Inflammatory macrophage treated with lipopolysaccharide for 1 hour (primary cell): ENCODE measurements around the gene UNC13B.

ENCODE experiments used
- DNase-seq, 2 donors: peaks; one replicate each; pipeline ENCODE4 v3.0.0-alpha.2; 2020 to 2022

The UNC13B gene

DNA sequence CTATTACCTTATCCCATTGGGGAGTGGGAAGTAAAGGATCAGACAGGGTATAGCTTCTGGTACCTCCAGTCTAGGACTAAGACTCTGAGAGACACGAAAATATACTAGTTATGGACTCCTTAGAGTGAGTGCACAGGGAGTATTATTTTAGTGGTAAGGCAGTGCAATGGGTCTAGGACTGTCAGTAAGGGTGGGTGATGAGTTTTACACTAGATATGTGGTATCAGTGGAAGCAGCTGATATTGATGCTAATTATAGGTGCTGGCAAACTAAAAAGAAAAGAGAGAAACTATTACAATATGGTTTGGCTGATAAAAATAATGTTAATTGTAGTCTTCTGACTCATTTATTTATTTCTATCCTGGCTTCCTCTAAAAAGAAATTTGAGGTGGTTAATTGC, 118.6 kb downstream of the UNC13B start:
- no peak for DNase-seq

DNA sequence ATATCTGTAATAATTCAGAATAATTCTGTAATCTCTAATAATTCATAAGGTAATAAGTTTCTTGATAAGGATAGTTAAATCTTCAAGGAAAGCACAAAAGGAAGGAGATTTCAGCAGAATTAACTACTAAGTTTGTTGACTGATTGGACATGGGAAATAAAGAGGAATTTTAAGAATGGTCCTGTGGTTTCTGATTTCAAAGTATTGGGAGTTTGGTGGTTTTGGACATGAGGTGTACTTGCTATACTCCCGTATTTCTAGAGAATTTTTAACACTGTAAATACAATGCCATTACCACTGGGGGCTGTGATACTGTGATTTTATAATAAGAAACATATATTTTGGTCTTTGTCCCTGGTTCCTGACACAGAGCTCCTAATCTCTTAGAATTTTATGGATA, 123.9 kb downstream of the UNC13B start:
- no peak for DNase-seq

DNA sequence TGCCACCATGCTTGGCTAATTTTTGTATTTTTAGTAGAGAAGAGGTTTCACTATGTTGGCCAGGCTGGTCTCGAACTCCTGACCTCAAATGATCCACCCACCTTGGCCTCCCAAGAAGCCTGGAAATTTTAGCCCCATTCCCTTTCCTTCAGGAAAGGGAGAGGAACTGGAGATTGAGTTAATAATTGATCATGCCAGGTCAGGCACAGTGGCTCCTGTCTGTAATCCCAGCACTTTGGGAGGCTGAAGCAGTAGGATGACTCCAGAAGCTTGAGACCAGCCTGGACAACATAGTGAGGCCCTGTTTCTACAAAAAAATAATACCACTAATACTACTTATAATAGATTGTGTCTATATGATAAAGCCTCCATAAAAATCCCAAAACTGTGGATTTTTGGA, 124.6 kb downstream of the UNC13B start:
- DNase-seq, result no peak

DNA sequence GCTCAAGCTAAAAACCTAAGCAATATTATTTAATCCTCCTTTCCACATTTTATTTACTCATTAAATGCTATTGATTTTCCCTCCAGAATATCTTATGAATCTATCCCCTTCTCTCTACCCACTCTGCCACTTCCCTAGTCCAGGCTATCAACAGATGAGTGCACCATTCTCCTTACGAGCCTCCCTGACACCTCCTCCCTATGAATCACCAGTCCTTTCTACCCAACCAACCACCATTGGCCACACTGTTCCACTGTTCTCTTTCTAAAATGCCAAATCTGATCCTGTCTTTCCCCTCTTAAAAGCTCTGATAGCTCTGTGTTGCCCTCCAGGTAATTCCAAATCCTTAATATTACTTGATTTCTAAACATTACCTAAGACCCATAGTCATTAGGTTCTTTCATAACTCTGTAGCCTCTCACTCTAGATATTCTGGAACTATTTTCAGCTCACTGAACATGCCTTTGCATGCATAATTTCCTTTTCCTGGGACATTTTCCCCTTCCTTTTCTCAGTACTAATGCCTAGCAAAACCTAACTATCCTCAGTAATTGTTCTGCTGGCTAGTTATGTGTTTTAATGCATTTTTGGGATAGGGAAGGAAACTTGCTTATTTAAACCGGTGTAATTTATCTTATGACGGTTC, 126.3 kb downstream of the UNC13B start:
- no peak for DNase-seq

DNA sequence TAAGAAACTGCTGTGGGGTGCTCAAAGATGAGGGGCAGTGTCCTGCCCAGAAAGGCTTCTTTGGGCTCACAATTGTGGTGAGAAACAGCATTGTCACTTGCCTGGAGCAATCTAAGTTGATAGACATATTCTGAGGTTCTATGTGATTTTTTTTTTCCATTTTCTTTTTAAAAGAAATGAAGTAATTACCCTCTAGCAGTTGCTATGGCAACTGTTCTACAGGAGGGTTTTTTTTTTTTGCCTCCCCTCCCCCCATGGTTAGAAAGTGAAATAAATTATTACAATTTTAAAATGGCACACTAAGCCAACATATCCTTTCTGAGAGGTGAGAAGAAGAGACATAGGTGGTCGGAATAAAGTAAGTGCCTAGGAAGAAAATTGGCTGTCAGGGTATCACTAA, 127.0 kb downstream of the UNC13B start:
- no peak for DNase-seq

DNA sequence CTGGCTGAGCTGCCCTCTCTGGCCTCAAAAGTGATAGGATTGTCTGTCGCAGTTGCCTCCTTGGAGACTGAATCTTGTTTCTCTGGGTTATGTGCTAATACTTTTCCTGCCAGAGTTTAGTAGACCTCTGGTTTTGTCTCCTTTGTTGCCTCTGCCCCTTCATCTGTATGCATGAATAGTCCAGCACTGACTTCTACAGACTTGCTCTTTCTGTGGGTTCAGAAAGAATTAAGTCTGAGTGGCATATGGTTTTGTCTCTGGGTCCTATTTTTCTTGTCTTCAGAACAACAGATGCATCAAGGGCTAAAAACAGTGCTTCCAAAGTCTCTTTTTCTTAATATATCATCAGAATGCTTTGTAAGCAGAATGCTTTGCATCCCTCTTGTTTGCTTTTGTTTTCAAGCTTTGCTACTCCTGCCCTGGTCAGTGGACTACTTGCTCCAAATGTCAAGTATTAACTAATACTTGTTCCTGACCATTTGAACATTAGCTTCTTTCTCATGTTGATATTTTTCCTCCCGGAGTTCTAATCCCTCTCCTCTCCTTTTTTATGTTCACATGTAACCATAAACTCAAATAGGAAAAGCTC, 131.7 kb downstream of the UNC13B start:
- DNase-seq, result no peak

DNA sequence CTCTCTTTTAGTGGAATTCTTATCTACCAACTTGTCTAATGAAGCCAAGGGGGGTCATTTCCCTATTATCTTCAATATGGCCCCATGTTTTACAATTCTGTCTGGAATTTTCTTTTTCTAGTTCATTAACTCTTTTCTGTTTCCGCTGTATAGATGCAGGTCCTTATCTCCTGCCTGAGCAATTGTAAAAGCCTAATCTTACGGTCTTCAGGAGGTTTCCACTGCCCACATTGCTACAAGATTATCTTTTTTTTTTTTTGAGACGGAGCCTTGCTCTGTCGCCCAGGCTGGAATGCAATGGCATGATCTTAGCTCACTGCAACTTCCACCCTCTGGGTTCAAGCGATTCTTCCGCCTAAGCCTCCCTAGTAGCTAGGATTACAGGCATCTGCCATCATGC, 132.3 kb downstream of the UNC13B start:
- no peak for DNase-seq

DNA sequence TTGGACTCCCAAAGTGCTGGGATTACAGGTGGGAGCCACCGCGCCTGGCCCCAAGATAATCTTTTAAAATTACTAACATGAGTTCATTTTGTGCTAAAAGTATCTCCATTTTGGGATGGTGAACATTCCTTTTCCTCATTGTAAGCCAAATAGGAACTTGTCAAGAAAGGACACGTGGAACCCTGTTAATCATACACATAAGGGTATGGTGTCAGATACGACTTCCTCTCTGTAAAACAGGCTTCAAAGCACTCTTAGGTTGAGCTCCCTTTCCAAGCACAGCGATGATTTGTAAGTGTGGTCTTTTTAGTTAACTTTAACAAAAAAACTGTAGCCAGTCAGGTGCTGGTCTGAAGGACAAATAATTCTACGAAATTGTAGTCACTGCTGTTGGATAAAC, 132.7 kb downstream of the UNC13B start:
- DNase-seq, result peak; percentile 31 to 36

DNA sequence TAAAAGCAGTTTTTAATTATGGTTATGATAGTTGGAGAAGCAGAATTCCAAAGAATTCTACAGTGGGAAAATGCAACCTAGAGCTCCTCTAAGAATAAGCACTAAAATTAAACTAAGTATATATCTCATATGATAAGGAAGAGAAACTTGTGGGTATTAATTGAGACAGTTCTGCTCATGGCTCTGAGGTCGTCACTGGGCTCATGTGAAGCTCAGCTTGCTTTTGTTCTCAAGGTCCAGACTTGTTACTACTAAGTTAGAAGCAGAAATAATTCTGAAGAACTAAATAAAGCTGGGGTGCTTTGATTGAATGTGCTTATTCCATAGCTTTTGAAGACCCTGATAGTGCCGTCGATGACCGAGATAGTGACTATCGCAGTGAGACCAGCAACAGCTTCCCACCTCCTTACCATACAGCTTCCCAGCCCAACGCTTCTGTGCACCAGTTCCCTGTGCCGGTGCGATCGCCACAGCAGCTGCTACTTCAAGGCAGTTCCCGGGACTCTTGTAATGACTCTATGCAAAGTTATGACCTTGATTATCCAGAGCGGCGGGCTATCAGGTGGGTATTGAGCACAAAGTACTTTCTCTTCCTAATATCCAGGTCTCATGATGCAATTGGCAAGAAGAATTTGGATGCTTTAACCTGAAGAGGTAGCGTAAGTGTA, 133.7 kb downstream of the UNC13B start:
- DNase-seq, result no peak

DNA sequence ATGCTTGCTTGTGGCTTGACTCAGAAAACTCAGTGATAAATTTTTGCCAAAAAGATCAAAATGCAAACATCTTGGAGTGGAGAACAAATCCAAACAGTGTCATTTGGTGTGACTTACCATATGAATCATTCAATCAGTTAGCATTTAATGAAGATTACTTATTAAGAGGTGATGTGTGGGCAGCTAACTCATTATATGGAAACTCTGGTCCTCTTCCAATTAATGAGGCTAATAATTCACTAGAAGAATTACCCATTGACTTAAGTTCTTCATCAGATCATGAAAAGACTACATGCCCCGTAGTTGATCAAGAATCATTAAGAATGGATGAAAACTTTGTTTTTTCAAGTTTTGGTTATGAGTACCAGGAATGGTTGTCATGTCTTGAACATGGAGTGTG, 141.8 kb downstream of the UNC13B start:
- no peak for DNase-seq

DNA sequence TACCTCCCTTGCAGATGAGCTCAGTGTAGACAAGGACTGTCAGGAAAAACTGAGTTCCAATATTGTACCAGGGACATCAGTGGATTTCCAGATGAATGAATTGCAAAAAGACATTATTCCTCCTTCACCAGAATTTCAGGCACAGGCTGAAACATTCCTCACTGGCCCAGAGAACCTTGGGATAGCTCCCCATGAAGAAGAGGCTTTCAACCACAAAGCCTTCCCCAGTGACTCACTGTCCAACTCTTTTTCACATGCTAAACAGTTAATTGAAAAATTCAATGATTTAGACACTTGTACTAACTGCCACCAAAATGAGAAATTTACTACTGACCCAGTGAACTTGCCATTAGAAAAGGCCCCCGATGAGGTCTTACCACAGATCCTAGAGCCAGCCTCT, 144.5 kb downstream of the UNC13B start:
- no peak for DNase-seq

DNA sequence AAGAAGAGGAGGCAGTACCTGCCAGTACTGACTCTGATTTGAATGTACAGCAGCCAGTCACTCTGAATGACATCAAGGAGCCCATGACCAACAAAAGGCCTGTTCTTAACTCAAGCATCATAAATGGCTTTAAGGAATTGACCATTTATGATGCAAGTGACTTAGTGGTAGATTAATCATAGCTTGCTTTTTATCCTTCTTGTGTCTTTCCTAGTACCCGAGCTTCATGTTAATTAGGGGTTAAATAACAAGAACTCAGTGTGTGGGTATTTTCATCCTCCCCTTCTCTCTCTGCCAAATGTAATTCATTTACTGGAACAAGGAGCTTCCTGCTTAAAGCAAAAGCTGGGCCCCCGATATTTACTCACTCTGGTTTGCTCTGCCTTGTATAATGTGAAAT, 146.5 kb downstream of the UNC13B start:
- DNase-seq, result no peak

DNA sequence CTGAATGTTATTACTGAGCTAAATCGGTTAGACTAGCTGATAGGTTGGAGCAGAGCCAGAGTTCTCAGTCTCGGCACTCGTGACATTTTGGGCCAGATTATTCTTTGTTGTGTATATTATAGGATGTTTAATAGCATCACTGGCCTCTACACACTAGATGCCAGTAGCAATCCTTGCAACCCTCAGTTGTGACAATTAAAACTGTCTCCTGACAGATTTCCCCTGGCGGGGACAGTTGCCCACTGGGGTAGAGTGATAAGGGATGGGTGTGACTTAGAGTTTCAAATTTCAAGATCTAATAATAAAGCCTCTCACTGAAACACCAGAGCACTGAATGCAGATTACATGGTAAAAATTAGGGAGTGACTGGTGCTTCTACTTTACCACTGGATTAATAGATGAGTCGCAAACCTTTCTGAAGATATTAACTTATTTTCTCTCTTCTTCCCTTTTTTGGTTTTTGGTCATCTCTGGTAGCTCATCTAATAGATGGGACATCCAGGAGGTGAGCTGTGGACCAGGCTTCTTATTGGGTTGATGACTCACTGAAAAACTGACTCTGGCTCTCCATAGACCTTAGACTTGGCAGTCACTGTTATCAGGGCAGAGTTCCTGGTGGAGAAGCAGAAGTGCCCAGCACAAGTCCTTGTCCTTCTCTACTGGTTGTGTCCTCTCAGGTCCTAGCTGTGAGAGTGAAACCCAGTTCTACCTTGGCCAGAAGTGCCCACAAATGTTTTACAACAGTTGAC, 150.3 kb downstream of the UNC13B start:
- no peak for DNase-seq

DNA sequence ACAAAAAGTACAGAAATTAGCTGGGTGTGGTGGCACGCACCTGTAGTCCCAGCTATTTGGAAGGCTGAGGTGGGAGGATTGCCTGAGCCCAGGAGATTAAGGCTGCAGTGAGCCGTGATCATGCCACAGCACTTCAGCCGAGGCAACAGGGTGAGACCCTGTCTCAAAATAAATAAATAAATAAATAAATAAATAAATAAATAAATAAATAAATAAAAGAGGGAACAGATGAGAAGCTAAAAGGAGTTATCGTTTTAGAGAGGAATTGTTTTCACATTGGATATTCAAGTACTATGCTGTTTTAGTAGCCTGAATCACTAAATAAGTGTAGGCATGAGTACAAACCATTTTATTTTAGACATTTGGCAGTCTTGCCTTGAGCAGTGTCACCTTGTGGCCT, 151.7 kb downstream of the UNC13B start:
- DNase-seq, result no peak

DNA sequence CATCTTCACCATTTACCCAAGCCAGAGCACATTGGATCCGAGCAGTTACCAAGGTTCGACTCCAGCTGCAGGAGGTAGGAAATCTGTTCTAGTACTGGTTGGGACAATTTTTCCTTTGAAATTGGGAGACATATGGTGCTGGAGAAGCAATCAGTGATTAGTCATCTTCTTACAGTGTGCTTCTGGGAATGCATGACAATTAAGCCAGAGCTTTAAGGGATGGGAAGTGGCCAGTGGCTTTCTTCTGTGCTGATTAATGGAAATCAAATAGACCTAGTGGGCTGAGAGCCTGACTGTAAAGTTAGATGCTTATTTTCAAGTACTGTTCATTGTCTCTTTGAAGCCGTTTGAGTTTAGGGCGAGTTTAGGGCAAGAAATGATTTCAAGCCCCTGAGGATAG, 152.1 kb downstream of the UNC13B start:
- no peak for DNase-seq

DNA sequence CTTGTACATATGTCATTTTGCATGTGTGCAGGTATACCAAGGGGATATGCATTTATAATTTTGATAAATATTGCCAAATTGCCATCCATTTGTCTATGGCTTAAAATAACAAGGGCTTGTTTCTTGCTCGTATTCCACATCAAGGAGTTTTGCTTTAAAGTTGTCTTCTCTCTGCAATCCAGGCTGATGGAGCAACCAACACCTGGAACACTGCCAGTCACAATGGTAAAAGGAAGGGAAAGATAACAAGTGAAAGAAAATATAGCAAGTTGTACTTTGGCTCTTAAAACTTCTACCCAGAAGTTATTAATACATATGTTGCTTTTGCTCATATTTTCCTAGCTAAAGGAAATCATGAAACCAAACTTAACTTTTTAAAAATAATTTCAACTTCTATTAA, 156.9 kb downstream of the UNC13B start:
- DNase-seq, result no peak

DNA sequence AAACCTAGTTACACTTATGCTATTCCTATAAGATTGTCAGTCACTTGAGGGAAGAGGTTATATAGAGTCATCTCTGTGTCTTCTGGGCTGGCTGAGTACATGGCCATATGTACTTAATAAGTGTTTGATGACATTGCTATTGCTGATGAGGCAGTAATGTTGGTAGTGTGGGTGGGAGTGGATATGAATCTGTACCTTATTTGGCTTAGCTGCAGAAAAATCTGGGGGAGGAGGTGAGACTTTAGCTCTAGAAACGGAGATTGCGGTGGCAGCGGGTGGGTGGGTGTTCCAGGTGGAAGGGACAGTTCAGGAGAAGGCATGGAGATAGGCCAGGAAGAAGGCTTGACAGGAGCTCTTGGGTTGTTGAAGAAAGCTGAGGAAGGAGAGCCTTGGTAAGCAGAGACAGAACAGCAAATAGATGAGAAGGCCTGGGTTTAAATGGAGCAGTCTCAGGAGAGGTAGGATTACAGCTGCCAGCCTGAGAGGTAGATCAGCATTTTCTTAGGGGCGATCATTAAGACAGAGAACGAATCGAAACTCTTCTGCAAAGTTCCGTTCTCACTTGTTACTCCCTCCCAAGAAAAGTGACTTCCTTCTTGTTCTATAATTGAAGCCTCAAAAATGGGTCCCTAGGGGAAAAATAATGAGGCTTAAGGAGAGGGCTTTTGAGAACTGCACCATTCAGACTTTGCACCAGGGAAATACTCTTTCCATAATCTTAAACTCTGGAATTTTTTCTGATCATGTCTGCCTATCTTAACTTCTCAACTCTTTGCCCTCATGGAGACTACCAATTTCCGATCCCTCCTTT, 160.5 kb downstream of the UNC13B start:
- no peak for DNase-seq

DNA sequence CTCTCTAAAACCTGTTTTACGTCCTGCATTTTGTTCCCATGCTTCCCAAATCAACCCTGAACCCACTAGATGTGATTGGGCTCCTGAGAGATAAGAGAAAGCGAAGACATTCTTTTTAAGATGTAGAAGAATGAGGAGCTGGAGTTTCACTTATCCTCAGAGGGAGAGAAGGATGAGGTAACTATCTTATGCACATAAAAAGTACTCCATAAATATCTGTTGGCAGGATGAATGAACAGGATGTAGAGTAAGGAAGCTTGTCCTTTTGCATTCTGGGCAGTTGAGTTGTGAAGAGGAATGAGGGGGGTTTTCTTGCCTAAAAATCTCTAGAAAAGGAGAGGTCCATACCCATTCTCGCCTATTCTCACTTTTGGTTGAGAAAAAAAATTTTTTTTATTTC, 163.2 kb downstream of the UNC13B start:
- no peak for DNase-seq

DNA sequence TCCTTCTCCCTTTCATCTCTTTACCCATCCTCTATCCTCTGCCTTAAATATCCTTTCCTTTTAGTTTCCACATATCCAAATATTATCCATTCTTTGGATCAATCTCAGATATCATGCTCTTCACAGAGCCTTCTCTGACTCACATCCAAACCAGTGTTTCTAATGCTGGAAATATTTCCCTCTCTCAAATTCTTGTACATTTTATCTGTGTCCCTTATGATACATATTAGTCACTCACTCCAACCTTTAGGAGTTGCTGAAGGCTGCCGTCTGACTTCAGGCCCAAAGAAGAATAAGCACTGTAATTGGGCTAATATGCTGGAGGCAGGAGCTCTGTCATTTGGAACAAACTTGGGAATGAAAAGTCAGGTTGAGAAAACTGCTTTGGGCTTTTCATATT, 171.7 kb downstream of the UNC13B start:
- DNase-seq, result no peak

DNA sequence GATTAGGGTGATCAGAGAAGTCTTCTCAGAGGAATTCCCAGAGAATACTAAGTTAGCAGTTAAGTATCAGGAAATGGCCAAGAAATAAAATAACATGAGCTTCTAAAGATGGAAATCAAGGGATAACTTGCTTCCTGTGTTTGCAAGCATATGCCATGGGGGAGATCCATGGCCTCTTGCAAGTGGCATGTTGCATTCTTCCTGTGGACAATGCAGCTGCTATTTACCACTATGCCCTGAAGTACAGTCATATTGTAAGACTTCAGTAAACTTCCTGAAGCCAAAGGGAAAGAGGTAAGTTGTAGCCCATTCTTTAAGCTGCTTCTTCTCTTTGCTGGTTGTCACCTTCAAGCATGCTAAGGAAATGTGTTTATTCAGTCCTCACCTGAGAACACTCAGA, 173.4 kb downstream of the UNC13B start:
- DNase-seq, result no peak

DNA sequence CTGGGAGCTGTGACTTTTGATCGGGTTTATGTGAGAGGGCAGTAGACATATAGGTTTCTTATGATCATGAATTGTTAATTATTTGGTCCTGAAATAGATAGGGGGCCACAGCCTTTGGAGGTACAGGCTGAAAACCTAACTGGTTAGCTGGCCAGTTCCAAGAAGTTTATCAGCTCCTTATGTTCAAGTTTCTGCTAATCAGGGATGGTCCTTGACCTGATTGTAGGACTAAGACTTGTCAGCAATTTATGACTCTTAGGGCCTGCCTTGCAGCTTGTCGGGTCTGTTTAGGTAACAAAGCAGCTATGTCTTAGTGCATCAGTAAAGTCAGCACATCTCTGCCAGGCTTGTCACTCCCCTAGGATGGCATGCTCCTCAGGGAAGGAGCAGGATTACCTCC, 176.3 kb downstream of the UNC13B start:
- no peak for DNase-seq

DNA sequence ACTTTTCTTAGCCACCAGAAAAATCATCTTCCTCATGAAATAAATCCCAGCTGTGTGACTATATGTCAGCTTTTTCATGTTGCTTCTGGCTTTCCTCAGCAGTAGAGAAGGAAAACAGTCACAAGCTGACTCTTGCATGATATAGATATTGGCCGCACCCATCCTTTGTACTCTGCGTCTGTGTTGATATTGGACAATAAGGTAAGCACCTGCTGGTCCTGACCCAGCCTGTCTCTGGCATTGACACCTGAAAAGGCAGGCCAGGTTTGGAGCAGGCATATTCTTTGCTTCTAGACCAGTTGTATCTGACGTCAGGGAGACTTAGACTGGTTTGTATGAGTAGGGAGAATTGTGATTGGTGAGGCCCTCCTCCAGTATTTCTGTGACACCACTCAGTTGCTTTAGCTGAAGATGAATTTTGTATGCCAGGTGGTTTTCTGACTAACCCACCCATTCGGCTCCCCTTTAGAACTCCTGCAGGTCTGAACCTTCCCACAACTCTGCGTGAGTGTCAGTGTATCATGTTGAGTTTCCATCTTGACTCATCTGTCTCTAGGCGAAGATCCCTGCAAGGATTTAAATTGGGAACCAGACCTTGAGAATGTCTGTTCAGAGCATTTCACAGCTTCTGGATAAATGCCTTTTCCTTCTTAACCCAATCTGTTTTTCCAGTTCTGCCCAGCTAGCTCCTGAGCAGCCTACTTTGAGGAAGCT, 176.9 kb downstream of the UNC13B start:
- no peak for DNase-seq
